Neural progenitor cell (in vitro differentiated cells): ENCODE data around the gene STAT5B.

Source experiments
- EZH2 ChIP-seq: fragments of 200-600 bp; sonication (generic); IDR thresholded peaks from 2 replicates; pipeline ENCODE4 v1.6.1; 2017; ENCODE audit warnings: antibody characterized with exemption, mild to moderate bottlenecking, moderate library complexity
- TF ChIP-seq, protein P1 (sequence below): fragments of 200-600 bp; sonication (generic); IDR thresholded peaks from 2 replicates; pipeline ENCODE4 v1.5.1; 2017; ENCODE audit warnings: antibody characterized with exemption, mild to moderate bottlenecking

- TF ChIP-seq, protein P1, sequence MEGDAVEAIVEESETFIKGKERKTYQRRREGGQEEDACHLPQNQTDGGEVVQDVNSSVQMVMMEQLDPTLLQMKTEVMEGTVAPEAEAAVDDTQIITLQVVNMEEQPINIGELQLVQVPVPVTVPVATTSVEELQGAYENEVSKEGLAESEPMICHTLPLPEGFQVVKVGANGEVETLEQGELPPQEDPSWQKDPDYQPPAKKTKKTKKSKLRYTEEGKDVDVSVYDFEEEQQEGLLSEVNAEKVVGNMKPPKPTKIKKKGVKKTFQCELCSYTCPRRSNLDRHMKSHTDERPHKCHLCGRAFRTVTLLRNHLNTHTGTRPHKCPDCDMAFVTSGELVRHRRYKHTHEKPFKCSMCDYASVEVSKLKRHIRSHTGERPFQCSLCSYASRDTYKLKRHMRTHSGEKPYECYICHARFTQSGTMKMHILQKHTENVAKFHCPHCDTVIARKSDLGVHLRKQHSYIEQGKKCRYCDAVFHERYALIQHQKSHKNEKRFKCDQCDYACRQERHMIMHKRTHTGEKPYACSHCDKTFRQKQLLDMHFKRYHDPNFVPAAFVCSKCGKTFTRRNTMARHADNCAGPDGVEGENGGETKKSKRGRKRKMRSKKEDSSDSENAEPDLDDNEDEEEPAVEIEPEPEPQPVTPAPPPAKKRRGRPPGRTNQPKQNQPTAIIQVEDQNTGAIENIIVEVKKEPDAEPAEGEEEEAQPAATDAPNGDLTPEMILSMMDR, result no peak
- no peak for TF ChIP-seq EZH2
These were observed 109.9 kb downstream of the STAT5B start for GRCh38 chr17:42166196-42166763.
